ENCODE data around the gene SRD5A3.

The SRD5A3 gene

DNA sequence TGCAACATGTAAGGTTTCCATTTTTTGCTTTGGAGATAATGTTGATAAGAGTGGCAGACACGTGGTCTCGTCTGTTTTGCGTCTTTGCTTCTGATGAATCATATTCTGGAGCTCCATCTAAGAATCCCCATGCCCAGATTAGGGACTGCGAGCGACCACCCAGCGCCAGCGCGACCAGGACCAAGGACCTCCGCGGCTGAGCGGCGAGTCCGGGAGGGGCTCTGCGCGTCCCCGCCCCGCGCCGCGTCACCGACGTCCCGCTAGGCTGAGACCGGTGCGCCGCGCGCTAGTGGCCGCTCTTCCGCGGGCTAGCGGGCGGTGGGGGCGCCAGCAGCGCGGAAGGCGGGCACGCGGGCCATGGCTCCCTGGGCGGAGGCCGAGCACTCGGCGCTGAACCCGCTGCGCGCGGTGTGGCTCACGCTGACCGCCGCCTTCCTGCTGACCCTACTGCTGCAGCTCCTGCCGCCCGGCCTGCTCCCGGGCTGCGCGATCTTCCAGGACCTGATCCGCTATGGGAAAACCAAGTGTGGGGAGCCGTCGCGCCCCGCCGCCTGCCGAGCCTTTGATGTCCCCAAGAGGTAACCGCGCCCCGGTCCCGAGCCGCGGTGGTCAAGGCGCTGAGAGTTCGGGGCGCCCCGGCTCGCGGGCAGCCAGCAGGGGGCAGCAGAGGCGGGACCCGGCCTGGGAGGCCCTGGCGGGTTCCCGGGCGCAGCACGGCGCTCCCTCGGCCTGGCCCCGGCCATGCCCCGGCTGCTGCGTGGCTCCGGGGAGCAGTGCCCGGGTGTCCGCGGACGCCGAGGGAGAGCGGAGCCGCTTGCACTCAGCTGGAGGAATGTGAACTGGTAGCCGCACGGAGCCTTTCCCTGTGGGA, at the start of gene SRD5A3:
Gene SRD5A3 (plus strand): TSS at position 263 of the 871 bp plus-strand sequence. CDS start 95 bp downstream, at position 358.
- peak; percentile 74 for DNase-seq (ENCODE audit: low read depth)

DNA sequence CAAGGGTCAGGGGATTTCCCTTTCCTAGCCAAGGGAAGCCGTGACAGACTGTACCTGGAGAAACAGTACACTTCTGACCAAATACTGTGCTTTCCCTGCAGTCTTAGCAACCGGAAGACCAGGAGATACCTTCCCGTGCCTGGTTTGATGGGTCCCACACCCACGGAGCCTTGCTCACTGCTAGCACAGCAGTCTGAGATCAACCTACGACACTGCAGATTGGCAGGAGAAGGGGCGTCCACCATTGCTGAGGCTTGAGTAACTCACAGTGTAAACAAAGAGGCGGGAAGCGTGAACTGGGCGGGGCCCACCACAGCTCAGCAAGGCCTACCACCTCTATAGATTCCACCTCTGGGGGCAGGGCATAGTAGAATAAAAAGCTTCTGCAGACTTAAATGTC, 48.7 kb upstream of the SRD5A3 start:
- DNase-seq (ENCODE audit: low read depth): no peak

DNA sequence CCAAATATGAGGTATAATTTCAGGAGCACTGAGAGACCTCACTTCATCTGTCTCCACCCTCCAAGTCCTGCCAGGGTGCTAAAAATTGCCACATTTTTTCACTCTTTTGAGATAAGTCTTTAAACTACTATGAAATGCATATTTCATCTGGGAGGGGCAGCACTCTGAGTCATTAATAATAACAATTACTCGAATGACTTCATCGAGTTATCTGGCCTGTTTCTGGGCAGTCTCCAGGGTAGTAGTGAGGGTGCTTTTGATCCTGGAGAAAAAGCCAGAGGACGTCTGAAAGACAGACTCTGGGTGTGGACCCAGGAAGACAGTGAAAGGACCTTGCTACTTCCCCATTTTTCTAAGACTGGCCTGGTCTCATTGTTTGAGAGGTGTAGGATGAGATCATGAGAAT, 42.3 kb upstream of the SRD5A3 start:
- no peak for DNase-seq (ENCODE audit: low read depth)

DNA sequence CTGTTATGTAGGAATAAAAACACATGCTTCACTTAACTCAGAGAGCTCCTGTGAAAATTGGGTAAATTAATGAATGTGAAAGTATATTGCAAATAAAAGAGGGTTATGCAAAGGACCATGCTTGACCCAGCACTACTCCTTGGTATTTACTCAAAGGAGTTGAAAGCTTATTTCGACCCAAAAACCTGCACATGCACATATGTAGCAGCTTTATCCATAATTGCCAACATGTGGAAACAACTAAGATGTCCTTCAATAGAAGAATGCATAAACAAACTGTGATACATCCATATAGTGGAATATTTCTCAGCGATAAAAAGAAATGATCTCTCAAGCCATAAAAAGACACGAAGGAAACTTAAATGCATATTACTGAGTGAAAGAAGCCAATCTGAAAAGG, 41.7 kb upstream of the SRD5A3 start:
- DNase-seq (ENCODE audit: low read depth): no peak

DNA sequence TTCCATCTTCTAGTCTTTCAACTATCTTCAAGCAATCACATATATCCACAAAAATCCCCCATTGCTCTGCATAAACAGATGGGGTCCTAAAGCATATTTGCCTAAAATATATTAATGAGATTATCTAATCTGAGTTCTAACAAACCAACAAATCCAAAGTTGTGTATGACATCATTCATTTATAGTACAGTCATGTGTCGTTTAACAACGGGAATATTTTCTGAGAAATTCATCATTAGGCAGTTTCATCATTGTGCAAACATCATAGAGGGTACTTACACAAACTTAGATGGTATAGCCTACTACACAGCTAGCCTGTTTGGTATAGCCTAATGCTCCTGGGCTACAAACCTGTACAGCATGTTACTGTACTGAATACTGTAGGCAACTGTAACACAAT, 38.0 kb upstream of the SRD5A3 start:
- DNase-seq (ENCODE audit: low read depth): no peak

DNA sequence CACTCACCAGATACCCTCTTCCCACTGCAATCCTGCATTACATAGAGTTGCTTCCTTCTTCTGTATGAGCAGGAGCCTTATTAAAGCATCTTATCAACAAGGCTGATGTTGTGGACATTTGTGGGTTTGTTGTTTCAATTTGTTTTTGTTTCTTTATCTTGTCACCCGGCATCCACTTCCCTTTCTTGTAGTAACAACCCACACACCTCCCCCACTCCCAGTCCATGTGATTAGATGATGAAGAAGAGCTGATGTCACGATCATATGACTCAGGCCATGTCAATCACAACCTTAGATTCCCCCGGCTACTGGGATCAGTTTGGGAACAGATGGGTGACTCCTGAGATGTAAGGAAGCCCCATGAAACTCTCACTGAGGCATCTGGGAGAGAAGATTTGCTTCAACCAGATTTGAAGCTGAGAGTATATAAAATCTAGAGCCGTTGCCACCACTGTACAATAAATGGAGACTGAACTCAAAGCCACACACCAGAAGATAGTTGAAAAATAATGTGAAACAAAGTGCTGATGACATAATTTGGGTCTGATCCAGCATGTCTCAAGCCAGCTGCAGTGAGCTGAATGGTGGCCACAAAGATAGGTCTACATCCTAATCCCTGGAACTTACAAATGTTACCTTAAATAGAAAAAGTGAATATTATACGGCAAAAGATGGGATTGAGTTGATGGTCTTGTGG, 34.1 kb upstream of the SRD5A3 start:
- no peak for DNase-seq (ENCODE audit: low read depth)

DNA sequence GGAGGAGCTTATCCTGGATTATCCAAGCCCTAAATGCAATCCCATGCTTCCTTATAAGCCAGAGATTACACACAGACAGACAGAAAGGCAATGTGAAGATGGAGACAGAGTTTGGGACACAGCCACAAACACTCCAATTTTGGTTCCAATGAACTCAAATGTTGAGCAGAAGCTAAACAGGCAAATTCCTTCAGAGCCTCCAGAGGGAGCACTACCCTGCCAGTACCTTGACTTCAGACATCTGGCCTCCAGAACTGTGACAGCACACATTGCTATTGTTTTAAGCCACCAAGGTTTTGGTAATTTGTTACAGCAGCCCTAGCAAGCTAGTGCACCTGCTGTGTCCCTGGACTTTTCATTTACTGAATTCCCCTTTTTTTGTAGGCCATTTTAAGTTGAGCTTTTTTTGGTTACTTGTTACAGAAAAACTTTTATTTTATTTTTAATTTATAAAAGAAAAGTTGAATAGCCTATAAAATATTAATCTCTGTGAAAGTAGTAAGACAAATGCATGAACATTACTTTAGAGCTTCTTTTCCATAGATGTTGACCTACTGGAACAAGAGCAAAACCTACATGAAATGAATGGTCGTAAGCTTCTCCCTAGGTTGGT, 33.4 kb upstream of the SRD5A3 start:
- DNase-seq (ENCODE audit: low read depth): peak; percentile 5

DNA sequence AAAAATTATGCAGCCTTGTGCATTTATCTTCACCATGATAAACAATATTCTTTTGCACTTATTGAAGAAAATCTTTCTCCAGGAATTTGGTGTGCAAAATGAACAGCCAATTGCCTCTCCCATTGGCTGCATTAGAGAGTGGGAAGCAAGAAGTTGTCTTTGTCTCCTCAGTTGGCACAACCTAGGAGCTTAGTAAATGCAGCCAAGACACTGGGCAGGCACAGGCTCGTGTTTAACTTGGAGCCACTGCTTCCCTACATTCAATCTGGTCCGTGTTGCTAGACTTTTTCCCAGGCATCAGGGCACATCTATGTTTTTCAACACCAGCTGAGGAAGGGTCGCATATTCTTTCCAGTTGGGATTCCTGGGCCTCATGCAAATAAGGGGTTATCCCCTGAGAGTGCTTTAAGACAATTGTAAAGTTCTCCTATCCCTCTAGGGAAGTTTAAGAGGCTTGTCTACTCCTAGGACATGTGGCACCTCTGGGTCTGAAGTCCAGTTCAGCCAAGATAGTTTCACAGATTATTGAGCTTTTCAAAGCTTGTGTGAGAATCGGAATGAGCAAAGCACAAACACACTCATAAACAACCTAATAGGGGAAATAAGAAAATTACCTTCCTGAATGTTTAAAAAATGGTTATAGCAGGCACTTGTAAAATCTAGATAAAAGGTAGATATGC, 31.8 kb upstream of the SRD5A3 start:
- no peak for DNase-seq (ENCODE audit: low read depth)

DNA sequence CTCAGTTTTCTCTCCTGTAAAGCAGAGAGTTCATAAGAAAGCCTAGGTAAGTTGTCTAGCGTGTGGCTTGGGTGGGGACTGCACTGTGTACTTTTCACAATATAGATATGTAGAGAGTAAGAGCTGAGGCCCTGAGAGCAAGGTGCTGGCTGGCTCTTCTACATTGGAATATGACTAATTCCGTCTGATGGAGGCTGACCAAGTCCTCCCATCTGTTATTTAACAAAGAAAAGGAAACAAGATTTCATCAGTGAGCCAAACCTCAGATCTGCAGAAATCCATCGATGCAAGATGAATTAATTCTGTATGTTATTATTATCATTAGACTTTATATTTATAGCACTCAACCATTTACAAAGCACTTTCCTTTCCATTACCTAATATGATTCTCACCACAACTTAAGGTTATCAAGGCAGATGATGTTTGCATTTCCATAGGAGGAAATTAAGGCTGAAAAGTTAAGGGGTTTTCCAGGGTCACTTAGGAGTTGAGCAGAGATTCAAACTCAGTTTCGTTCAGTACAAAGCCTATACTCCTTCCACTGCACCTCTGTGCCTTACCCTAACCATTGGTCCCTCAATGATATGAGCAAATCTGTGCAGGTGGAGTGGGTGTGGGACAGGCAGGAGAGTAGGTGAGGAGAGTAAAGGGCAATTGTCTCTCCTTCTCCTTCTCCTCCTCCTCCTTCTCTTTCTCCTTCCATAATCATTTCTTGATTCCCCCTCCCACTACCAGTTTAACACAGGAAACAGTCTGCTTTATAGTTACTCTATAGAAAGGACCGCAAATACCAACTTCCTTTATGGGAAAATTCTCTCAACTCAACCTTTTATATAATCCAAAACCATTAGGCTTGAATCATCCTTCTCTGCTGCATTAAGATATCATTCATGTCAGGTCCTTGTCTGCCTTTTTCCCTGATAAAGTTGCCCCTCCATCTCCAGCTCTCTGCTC, 27.6 kb upstream of the SRD5A3 start:
- DNase-seq (ENCODE audit: low read depth): no peak

DNA sequence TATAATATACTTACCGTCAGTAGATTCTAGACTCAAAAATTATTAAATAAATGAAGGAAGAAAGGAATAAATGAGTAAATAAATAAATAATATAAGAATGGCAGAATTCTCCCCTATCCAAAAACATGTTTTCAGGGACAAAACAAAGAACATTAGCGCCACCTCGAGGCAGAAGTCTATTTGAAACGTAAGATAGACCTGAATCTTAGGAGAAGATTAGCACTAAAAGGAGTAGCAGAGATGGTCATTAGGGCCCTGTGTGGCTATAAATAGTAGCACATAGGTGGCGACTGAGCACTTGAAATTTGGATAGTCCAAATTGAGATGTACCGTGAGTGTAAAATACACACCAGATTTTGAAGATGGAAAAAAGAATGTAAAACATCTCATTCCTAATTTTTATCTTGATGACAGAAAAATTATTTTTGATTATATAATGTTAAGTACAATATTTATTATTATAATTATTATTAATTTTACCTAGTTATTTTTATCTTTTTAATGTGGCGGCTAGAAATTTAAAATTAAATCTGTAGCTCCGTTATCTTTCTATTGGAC, 24.3 kb upstream of the SRD5A3 start:
- no peak for DNase-seq (ENCODE audit: low read depth)

DNA sequence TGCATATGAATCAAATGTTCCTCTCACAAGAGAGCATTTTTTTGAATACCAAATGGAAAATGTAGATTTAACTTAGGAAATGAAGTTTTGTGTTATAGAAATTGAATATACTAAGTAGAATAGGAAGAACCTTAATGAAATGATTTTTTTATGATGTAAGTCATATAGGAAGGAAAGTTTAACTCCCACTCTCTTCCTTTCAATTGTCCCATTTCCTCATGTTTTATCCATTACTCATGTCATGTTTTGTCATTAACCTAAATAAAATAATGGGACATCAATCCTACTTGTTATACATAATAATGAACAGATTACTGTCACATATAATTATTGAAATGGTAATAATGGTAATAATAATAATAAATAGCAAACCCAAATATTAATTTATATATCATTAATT, 22.7 kb upstream of the SRD5A3 start:
- no peak for DNase-seq (ENCODE audit: low read depth)

DNA sequence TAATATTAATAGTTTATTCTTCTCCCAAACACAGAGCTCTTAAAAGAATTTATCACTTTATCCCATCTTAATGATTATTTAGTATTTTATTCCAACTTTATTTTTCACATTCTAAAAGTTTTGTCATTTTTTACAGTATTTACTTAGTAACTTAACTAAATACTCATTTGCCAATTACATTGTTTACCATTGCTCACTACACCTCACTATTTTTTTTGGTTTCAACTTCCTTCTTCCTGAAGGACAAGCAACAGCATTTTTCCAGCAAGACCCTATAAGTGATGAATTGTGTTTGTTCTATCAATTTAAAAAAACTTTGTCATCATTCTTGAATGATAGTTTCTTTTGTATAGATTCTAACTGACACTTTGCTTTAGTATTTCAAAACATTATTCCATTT, 19.4 kb upstream of the SRD5A3 start:
- DNase-seq (ENCODE audit: low read depth): no peak

DNA sequence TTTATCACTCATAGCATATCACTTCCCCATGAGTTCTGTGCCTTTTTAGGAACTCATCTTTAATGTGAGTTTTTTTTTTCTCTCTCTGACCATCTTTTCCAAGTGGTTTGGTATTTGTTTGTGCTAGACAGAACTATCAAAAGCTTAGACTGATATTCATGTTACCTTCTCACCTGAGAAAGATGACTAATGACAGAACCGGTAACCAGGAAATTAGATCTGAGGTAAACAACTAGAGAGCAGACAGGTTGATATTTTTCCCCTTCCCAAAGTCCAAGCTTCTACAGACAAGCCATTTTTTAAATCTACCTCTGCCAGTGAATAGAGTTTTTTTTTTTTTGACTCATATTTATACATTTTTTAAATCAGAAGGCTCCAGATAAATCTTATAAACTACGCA, 17.0 kb upstream of the SRD5A3 start:
- DNase-seq (ENCODE audit: low read depth): no peak

DNA sequence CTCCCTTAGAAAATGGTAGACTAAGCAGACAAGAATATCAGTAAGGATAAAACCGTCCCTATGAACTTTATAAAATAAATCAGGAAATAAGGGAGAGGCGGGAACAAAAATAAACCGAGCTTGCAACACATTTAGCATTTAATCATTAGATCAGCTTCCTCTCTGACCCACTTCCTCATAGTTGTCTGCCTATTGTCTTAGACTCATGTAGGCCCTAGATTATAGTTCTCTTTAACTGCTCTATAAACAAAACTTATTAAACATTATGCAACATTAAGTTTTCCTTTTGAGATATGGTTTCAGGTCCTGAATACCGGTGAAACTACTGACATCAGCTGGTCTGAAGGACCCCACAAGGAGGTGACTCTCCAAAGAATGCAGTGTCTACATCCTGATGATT, 15.8 kb upstream of the SRD5A3 start:
- DNase-seq (ENCODE audit: low read depth): no peak

DNA sequence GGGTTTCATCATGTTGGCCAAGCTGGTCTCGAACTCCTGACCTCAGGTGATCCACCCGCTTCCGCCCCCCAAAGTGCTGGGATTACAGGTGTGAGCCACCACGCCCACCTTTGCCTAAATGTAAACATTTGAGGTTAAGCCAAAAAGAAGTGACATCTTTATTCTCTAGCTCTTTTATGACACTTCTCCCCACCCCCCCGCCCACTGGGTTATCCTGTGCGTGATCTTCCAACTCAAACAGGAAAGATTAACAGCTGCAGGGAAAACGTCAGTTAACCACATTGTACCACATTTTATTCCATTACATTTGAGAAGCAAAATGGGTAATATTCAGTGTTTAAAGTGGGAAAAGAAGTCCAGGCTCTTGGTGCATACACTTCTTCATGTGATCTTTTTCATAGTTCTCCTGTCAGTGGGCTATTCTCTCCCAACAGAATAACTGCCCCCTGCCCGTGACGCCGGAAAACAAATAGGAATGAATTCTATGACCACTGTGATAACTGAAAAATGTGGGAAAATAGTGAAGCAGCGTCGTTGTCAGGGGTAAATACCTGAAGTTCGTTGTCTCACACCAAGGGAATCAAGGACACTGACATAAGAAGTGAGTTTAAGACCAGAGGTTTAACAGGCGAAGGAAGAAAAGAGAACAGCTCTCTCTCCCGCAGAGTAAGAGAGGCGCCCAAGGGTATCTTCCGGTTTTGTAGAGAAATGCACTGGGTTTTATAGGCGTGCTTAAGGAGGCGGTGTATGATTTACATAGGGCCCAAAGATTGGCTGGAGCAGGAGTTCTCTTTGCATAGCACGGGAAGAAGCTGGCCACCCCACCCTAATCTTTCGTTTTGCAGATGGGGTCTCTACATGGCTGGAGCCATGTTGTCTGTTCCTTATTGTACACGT, 9.7 kb upstream of the SRD5A3 start:
- no peak for DNase-seq (ENCODE audit: low read depth)

DNA sequence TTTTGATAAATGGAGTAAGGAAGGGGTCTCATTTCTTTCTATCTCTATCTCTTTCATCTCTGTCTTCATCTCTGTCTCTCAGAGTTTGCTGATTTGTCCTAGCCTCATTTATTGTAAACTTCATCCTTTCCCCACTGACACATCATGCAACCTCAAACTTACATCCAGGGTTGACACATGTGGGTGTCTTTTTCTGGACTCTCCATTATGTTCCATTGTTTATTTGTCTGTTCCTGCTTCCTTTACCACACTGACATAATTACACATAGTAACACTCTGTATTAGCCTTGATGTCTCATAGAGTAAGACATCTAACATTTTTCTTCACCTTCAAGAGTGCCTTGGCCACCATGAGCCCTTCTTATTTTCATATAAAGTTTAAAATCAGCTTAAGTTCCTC, 8.1 kb upstream of the SRD5A3 start:
- DNase-seq (ENCODE audit: low read depth): no peak

DNA sequence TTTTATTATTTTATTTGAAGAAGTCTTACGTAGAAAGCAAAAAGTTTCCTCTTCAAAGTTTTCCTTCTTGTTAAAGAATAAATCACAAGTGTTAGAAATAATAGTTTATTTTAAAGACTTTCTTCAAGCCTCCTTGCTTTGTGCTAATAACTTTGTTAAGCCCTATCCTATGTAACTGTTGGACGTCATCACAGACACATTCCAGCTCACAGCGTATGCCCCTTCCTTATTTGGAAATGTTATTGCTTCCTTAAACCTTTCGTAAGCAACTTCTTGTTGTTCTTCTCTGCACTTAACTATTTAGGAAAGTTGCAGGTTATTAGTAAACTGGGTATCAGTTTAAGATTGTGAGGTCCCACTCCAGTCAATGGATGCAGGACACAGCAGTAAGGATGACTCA, 7.6 kb upstream of the SRD5A3 start:
- DNase-seq (ENCODE audit: low read depth): no peak

DNA sequence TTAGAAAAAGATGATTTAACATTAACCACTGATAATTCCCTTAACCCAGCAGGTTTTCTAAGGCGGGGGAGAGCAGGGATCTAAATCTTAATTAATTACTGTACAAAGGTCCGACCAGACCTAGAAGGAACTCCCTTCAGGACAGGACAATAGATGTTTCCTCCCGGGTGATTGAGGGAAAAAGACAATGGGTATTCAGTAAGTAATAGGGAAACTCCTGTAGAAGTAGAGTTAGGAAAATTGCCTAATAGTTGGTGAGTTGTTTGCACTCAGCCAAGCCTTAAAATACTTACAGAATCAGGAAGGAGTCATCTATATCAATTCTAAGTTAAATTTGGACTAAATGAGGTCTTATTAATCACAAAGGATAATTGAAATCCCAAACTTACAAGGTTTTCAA, 5.8 kb upstream of the SRD5A3 start:
- no peak for DNase-seq (ENCODE audit: low read depth)

DNA sequence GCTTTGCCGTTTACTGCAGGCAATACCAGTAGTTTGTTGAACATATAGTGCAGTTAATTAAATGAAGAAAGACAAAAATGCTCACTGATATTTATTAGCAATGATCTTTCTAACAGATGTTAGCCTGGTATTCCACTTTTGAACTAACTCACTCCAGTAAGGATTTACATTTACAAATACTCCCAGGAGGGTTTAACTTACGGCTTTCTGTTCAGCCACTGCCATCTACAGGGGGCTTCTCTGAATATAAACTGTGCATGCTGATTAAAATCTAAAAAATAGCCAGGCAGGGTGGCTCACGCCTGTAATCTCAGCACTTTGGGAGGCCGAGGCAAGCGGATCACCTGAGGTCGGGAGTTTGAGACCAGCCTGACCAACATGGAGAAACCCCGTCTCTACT, 2.2 kb upstream of the SRD5A3 start:
- no peak for DNase-seq (ENCODE audit: low read depth)

DNA sequence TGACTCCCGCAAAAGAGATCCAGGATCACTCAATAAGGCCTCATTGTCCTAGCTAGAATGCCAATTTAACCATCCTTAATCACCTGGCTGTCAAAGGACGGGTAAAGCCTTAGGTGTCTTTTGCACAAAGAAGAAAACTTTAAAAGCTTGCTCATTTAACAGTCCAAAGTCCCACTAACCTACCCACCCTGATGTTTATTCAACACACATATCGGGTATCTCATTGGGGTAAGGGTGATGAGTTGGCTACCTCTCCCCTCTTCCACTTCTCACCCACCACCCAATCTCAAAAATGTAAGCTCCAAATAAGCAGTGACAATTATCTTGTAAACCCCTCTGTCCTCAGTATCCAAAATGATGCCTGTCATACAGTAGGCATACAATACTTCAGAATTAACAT, 988 bp upstream of the SRD5A3 start:
- DNase-seq (ENCODE audit: low read depth): no peak
